NOMO-1 (cell line): ENCODE results near the gene CCDC192.
"Not testable (repeated sequence)": the region's sequence is repeated elsewhere in the genome, so short reads cannot be mapped to it uniquely, and the experiment has no call there.

Experiments
- DNase-seq, 2 experiments: peaks; one replicate each; lab custom pipeline; 2025; ENCODE audit not compliant: unreplicated experiment in 2 of 2; lab: John Stamatoyannopoulos, UW

The CCDC192 gene

DNA sequence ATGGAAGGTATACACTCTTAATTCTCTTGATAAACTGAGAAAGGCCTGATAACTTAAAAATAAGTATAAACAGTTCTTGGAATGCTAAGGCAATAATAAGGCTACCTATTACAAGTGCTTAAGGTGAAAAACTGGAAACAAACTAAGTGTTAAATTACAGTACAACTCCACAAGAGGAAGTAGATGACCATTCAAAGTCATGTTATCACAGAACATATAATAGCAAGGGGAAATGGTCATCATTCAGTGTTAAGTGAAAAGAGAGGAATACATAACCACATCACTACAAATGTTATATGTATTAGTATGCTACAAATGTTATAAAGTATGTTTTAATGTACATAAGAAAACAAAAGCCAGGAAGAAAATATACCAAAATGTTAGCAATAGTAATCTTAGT, 135.9 kb downstream of the CCDC192 start:
- DNase-seq, result peak in 1 of 2 experiments; percentile 9

DNA sequence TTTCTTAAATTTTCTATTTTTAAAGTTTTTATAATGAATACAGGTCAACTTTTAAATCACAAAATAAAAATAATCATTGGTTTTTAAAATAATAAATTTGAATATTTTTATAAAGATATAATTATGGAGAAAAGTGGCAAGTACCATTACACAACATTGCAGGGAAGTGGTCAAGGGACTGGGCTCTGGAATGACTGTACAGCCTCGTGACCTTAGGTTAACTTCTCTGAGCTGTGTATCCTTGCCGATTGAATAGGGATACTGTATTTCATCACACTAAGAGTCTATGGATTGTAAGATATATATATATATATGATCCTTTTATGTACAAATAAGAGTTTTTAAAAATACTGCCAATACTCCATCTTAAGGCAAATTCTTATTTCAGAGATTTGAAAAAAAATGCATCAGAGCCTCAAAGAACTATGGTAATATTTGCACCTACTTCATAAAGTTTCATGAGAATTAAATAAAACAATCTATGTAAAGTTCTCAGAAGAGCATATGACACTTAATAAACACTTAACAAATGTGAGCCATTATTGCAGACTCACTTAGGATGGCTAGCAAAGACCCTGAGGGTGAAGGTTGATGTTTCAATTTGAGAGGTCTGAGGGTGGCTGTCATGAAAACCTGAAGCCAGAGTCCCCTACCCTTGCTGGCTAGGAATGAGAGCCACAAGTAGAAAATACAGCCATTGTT, 136.5 kb downstream of the CCDC192 start:
- DNase-seq, result peak in 1 of 2 experiments; percentile 24

DNA sequence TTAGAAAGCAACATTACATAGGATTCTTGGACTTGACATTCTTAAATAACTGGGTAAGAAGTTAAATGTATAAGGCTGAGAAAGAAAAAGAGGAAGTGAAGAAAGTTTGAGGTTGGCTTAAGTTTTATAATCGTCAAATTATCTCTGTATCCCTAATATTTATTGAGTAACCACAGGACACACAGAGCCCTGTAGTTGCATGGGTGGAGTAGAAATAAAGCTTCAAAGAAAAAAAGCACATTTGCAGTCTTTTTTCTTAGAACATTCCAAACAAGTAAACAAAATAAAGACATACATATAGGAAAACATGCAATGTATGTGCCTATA, 137.0 kb downstream of the CCDC192 start:
- DNase-seq, result peak; percentile 37 to 77

DNA sequence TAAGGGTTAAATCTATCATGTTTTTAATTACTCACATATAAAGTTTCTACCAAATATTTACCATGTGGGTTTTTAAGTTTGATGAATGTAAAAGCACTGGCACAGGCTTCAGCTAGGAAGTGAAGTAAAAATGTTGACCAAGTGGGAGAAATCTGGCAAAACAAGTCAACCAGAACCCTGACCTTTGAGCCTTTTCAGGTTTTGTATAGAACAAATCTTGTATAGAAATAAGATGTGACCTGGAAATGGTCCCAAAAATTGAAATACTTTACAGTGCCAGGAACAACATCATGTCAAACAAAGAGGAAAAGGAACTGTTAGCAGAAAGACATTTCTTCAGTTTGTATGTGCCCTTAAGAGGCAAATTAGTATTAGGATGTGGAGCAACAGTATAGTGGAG, 137.6 kb downstream of the CCDC192 start:
- DNase-seq, result no peak

DNA sequence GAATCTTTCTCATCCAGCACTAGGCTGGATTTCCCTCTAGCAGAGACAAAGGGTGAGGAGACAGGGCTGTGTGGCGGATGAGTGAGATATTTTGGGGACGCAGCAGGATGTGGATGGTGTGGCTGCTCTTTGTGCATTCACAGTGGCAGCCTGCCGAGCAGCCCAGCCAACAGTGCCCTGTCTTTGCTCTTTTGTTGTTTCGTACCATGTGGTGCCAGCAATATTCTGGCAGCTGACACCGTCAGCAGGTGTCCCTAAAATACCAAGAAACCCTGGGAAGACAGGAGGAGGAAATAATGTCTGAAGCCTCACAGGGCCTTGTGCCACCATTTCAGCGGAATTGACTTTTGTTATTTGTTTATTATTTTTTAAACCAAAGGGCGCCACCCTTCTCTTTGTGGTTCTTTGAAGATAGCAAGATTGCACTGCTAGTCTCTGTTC, 141.4 kb downstream of the CCDC192 start:
- no peak for DNase-seq

DNA sequence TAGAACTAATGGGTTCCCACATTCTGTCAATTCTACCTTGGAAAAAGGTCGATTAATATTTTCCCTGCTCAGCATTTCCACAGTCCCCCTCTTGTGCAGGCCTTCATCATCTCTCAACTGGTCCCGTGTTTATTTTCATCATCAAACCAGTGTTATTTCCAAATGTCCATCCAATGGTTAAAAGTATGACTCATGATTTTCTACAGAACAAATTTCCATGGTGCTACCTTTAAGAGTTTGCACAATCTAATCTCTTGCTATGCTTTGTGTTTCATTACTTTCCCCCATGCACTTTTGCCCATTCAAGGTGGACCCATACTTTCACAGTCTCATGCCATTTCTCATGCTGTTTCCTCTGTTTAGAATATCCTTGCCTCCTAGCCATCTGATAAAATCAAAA, 143.7 kb downstream of the CCDC192 start:
- DNase-seq, result no peak

DNA sequence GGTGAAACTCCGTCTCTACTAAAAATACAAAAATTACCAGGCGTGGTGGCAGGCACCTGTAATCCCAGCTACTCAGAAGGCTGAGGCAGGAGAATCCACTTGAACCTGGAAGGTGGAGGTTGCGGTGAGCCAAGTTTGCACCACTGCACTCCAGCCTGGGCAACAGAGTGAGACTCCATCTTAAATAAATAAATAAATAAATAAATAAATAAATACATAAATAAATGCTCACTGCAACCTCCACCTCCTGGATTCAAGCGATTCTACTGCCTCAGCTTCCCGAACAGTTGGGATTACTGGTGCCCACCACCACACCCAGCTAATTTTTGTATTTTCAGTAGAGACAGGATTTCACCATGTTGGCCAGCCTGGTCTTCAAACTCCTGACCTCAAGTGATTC, 144.4 kb downstream of the CCDC192 start:
- DNase-seq, result not testable (repeated sequence)

DNA sequence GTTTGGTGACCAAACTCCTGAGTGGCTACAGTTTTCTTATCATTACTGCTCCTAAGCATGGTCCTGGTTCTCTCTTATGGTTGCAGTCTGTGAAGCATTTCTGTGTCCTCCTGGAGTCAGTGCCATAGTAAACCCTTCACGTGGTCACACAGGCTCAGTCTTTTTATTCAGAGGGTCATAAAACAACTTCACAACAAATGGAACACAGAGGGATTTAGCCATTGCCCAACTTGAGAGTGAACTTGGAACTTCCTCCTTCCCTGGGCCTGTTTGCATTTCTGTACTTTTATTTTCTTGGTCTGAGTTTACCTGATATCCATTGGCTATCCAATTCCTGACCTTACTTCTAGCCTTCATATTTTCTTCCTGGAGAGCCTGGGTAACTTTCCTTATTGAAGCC, 144.9 kb downstream of the CCDC192 start:
- peak; percentile 37 to 57 for DNase-seq

DNA sequence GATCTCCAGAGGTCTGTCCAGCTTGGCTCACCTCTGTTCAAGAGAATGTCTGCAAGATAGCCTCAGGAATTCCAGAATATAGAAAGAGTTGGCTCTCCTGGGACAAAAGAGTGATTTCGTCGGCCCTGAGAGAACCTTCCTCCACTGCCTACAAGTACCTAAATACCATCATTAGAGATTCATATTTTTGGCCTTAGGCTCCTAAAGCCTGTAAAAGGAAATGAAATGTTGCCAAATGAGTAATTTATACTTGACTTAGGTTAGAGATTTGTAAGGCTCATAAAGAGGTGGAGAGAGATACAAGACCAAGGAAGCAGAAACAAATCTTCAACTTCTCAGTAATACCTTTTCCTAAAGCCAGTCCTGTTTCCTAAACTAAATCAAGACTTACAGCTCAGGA, 146.2 kb downstream of the CCDC192 start:
- no peak for DNase-seq

DNA sequence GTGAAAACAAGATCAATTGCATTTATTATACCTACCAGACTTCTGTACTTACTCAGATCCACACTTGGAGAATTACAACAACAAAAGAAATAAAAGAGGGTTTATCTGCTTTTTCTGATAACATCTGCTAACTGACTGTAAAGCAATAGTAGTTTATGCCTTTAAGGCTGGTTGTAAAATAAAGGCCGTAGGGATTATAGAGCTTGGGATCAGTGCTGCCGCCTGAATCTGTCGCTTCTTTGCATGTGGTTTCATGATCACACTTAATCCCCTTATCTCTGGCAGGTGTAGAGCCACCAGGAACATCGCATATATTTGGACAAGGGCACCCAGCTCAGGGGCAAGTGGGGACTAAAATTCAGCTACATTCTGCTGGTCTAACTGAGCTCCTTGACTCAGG, 146.7 kb downstream of the CCDC192 start:
- DNase-seq, result no peak

DNA sequence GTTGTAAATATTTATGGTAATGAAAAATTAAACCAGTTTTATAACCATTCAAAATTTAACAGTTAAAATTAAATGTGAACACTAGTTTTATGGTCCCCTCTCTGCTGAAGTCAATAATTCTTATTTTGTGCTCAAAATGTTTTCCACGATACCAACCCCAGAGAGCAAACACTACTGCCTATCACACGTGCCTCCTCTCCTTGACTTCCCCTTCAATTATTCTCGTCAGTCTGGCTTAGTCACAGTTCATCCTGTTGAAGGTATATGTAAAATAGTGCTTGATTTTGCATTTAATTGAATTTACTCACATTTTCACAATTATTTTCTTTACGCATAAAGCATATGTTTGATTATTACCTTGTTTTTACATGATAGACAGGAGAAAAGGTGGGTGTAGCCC, 148.8 kb downstream of the CCDC192 start:
- DNase-seq, result no peak

DNA sequence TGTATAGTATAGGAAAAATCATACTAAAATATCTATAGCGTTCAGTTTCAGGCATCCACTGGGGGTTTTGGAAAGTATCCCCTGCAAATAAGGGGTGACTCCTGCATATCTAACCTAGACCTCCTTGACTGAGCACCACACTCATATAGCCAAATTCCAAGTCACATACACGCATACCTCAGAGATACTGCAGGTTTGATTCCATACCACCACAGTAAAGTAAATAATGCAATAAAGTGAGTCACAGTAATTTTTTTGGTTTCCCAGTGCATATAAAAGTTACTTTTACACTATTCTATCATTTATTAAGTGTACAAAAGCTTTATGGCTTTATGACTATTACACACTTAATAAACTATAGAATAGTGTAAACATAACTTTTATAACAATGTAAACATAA, 151.3 kb downstream of the CCDC192 start:
- DNase-seq, result no peak

DNA sequence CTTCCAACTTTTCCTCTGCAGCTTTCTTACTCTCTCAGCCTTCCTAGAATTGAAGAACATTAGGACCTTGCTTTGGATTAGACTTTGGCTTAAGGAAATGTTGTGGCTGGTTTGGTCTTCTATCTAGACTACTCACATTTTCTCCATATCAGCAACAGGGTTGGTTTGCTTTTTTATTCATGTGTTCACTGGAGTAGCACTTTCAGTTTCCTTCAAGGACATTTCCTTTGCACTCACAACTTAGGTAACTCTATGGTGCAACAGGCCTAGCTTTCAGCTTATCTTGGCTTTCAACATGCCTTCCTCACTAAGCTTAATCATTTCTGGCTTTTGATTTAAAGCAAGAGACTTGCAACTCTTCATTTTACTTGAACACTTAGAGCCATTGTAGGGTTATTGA, 153.1 kb downstream of the CCDC192 start:
- peak; percentile 63 to 75 for DNase-seq

DNA sequence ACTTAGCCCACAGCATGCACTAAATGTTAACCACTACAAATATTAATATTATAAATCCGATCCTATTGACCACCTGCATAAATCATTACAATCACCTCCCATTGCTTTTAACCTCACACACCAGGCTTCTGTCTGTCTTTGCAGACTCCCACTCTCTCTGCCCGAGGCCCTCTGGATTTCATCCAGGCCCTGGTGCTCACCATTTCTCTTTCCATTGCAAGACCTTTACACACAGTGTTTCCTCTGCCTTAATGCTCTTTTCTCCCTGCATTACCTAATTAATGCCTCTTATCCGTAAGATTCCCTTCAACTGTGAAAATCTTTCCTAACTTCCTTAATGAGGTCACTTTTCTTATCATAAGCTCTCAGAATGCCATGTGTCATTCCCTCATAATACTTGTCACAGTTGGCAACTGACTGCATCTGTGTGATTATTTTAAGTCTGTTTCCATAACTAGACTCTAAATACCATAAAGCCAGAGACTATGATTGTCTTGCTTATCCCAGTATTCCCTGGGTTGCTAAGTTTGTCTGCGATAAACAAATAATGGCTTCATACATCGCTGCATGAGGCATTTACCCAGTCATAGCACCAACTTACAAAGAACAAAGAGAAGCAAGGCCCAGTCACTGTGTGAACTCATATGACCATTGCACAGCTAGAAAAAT, 155.1 kb downstream of the CCDC192 start:
- DNase-seq, result no peak

DNA sequence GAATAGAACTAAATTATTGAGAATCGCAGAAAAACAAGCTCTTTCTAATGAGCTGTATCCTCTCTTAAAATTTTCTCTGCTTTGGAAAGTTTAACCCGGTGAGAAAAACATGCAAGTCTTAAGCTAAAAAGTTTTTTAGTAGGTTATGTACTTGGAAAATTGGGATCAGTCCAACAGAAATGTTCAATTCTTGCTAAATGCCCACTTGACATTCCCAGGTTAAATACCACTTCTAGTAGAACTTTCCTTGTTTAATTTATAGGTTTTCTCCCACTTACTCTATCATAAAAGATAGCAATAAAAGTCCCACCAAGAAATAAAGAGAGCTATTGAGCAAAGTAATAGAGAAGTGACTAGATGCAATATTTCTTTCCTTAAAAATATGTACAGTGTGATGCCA, 157.1 kb downstream of the CCDC192 start:
- no peak for DNase-seq

DNA sequence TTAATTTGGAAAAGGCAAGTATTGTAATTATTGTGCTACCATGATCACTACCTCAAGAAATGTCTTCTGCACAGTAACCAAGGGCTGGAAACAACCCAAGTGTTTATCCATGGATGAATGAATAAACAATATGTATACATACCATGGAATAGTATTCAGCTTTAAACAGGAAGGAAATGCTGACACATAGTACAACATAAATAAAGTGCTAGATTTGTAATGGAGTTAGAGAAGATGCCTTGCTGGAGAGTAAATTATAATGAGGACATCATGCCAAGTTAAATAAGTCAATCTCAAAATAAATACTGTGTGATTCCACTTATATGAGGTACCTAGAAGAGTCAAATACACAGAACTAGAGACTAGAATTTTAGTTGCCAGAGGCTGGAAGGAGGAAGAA, 160.0 kb downstream of the CCDC192 start:
- DNase-seq, result no peak

DNA sequence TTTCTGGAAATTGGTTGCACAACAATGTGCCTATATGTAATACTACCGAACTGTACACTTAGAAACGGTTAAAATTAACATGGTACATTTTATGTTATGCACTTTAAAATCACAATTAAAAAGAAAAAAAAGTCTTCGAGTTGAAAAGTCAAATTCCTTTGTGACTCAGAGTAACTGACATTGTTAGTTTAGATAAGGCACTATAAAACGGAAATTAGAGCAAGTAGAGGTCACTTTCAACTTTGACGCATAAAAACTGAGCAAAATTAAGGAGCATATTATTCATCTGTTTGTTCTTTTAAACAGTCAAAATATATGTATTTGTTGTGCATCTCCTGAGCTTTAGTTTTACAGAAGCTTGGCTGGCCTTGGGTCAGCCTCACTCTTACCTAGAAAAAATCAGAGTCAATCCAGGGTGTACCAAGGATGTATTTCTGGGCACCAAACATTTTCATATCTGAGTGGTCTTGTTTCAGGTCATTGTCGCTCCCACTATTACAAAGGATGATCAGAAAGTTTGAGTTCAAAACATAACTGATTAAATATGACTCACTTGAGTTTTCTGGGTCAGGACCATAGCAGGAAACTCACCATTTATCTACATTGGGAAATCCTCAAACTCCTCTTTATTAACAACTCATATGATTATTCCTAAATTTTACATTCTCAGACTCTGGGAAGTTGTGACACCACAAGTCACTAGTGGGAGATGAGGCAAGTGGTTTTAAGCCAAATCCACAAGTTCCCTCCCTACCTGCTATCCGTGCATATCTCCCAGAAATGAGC, 160.6 kb downstream of the CCDC192 start:
- no peak for DNase-seq

DNA sequence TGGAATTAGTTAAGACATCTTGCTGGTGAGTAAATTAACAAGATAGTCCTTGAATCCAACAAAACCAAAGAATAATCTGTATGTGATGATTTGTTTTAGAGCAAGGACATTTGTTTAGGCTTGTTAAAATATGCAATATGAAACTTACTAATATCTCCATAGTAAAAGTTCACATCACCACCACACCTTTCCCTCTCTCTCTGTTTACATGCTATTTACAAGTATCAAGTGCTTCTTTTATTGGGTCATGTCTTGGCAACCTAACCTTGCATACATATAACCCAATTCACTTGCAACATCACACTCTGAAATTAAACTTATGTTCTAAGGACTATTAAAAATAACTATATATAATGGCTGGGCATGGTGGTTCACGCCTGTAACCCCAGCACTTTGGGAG, 161.3 kb downstream of the CCDC192 start:
- DNase-seq, result no peak

DNA sequence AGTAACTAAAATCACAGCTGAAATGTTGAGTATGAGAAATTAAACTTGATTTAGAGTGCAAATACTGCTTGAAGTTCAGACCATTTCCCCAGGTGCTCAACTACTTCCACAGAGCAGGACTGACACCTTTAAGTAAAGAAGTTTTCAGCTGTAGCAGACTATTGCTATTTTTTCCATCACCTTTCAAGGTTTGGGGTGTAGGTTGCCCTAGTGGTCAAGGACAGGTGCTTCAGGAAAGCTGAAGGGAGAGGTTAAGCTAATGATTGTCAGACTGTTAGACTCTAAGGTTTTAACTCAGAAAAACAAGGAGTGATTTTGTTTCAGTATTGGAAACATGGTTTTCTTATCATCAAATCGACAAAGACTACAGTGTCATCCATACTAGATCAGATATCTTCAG, 162.1 kb downstream of the CCDC192 start:
- DNase-seq, result no peak

DNA sequence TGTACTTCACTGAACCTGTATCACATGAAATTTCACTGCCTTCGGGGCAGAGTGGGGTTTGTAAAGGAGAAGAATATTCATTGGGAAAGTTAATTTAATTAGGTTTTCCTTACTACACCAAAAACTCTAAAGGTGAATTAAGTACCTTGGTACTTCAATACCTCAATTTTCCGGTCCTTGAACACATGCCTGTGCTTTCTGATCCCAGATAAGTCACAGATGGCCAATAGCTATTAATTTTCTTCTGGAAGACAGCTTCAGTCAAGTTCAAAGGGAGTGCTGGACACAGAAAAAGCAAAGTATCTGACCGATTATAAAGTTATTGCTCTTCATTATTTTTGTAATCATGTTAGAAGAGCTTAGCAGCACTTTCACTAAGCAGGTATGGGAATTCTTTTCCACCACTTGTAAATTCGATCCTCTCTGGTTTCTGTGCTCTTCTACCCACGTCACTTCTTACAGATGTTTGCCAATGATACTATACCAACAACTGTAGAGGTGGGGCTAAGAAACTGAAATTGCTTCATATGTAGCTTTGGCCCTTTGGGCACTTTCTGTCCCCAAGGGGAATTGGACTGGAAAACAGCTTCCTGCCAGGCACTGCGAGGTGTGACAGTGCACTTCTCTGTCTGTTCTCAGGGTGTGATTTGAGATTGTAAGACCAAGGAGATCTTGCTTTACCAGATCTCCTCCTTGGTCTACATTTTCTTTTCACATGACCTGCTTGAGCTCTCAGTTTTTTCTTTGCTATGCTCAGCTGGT, 164.0 kb downstream of the CCDC192 start:
- no peak for DNase-seq

DNA sequence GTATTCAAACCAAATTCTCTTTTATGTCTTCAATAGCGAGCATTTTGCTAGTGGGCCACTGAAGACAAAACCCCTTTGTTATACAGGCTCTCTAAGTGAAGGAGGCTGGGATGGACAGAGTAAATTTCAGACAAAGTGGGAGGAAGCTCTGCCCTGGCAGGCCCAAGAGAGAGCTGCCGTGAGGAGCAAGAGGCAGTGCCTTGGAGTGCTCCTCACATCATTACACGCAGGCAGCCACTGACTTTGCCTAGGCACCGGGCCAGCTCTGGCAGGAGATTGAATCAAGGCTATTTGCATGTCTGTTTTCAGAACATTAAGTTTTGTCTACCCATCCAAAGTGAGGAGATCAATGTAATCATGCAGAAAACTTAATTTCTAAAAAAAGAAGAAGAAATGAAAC, 167.7 kb downstream of the CCDC192 start:
- no peak for DNase-seq
